ENCODE results near the gene AOPEP.

AOPEP gene

DNA sequence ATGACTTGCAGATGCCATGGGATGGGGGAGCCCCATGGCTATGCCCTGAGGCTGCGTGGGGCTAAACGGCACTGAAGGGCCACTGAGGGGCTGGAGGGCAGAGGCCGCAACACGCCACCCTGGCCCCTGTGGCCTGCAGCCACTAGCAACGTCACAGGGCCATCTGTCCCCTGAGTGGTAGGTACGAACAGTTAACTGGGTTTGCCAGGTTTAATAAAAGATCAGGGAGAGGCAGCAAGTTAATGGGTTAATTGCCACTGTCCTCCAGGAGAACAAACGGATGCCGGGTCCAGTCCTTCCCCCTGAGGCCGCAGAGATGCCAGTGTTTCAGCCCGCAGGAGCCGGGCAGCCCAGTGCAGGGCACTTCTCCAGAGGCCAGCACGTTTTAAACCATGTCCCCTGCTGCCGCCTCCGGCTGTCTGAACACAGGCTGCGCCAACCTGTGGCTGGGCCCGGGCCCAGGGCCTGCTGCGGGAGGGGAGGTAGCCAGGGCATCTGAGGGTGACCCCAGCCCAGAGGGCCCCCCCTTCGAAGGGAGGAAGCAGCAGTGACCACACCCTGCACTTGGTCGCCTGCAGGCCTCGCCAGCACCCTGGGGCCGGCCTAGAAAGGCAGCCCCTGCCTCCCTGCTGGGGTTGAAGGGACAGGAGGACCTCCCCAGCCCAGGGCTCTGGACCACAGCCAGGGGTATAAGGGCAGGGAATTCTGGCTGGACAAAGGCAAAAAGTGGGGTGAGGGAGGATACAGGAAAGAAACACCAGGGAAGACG, 363.7 kb downstream of the AOPEP start:
- no peak for DNase-seq

DNA sequence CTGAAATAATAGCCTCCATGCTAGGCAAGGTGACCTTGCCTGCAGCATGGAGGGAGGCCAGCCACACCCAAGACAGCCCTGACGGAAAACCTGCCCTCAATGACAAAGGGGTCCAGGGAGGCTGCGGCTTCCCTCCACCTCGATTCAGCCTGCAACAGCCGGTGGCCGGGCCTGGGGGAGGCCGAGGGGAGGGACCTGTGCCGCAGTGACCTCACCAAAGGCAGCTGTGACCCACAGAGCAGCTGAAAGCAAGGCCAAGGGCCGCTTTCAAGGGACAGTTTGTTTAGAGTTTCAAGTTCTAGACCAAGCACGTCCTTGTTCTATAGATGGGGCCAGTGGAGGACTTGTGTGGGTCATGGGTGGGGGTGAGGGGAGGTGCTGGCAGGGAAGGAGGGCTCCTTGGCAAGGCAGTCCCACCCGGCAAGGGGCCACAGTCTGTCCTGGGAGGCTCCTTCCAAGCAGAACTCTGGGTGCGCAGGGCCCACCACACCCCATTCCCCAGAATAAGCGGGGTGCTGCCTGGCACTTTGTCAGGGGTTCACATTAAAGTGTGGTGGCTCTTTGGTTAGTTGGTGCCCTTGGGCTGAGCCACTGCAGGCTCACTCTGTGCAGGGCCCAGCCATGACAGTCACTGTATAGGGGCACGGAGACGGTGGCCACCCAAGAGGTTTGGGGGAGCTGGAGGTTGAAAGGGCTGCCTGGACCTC, 364.5 kb downstream of the AOPEP start:
- DNase-seq = no peak

- DNase-seq = no peak
These were observed 365.2 kb downstream of the AOPEP start for GRCh38 chr9:95091601-95092261.

DNA sequence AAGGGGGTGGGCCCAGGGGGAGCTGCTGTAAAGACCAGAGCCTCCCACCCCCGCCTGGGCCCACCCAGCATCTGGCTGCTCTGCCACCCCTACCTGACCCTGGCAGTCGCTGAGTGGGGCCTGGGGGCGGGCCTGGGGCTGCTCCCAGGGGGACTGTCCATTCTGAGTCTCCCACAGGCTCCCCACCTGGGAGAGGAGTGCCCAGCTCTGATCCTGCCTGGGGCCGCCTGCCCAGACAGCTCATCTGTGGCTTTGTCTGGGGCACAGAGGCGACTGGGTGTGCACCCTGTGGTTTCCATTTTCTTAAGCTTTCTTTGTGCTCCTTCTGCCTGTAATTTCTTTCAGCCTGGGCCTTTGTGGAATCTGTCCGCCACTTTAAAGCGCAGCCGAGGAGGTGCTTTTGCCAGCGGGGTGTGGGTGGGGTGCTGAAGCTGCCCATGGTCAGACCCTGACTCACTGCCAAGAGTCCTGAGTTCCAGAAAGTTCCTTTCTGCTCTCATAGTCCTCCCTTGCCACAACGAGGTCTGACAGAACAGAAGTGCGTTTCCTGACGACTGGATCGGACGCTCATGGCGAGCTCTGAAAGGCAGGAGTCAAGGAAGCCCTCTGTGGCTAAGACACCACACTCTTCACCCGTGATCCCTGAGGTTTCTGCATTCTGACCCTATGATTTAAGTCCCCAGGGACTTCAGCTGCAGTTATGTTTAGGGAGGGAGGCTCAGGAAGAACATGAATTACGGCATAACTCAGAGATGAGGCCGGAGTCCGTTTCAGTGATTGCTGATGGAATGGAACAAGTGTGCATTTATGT, 366.0 kb downstream of the AOPEP start:
- no peak for DNase-seq

GRCh38 chr9:95093586-95093985, 367.1 kb downstream of the AOPEP start:
- DNase-seq = no peak

DNA sequence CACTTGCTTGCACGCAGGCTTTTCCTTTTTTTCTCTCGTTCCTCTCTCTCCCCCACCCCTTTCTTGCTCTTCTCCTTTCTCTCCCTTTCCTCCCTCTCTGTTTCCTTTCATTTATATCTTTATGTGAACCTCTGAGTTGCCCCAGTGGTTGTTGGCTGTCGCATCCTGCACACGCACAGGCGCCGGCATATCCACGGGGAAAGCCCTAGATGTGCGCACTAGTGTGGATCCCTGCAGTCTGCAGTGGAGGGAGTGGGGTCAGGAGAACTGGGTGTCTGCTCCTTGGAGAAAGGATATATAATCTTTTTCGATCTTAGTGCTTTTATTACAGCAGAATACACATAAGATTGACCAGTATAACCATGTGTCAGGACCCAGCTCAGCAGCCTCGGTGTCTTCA, 367.5 kb downstream of the AOPEP start:
- DNase-seq = no peak

DNA sequence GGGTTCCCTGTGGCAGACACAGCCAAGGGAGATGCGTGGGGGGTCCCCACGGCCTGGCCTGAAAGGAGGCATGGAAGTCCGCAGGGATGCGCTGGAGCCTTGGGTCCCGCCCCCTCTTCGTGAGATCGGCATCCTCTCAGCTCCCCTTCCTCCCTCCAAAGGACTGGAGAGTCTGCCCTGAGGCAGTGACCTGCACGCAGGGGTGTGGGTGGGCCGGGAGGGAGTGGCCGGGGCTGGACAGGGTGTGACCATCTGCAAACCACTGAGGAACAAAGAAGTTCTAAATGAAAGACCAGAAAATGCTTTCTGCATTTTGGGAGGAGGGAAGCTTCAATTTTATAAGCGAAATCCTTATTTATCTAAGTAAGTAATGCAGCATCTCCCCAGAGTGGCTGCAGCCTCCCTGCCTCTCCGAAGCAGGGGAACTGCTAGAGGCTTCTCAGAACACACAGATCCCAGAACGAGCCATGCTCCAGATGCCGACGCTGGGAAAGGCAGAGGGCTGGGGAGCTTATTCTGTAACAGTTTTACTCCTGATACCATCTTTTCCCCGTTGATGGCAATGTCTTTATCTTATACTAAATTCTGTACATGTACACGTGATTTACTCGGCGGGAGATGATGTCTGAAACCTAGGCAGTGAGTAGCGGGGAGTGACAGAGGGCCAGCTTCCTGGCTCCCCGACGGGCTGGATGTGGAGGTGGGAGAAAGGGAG, 369.3 kb downstream of the AOPEP start:
- no peak for DNase-seq

DNA sequence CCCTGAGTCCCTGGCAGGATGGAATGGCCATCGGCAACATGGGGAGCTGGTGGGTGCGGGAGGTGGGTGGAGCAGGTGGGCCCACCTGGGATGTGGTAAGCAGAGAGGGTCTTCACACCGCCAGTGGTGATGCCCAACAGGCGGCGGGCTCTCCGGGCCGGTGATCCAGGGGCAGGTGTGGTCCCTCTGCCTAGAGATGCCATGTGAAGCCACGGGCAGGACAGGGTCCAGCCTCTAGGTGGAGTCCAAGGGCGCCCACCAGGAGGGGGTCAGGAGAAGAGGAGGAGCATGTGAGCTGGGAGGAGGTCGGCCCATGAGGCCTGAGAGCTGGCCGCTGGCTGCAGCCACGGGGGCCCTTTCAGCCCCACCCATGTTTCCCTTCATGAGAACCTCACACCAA, 369.9 kb downstream of the AOPEP start:
- no peak for DNase-seq

DNA sequence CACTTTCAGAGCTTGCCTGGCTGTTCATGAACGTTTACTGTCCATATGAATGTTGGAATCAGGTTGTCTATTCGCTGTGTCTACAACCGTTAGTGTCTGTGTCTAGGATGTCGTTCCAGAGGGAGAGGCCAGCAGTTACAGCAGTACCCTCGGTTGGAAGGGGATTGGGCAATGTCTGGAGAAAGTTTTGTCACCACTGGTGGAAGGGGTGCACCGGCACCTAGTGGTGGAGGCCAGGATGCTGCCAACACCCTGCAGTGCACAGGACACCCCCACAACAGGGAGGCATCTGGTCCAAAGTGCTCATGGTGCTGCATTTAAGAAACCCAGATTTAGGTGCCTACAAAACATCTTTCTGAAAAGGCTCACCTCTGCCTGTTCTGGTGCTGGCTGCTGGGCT, 370.3 kb downstream of the AOPEP start:
- DNase-seq = no peak

GRCh38 chr9:95097279-95097678, 370.8 kb downstream of the AOPEP start:
- DNase-seq = no peak

GRCh38 chr9:95098391-95098921, 372.0 kb downstream of the AOPEP start:
- no peak for DNase-seq

DNA sequence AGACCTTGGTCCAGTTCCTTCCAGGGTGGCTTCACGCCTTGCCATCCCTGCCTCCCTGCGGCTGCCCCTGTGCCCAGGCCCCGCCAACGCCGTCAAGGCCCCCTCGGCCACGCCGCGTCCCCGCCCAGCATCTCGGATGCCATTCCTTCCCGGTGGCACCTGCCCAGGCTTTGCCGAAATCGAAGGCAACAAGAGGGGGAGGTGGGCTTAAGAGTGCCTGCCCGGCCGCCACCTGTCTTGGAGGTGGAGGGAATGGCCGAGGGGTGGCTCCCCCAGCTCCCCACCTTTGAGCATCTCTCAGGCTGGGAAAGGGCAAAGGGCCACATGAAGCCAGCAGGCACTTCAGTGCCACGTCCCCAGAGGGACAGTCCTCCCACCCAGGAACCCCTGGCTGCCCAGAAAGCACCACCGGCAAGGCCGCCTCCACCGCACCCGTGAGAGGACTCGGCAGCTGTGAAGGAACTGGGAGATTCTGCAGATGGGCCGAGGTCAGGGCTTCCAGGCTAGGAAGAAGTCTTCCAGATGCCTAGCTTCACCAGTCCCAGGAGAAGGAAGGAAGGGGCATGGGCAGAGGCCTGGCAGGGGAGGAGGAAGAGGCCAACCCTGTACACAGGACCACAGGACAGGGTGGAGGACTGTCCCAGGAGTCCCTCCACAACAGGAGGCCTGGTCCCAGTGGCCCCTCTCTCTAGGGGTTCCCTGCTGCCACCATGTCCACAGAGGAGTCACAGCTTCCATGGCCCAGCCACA, 373.0 kb downstream of the AOPEP start:
- DNase-seq = no peak

GRCh38 chr9:95100071-95100627, 373.6 kb downstream of the AOPEP start:
- DNase-seq = no peak

GRCh38 chr9:95101326-95101725, 374.8 kb downstream of the AOPEP start:
- DNase-seq = no peak

DNA sequence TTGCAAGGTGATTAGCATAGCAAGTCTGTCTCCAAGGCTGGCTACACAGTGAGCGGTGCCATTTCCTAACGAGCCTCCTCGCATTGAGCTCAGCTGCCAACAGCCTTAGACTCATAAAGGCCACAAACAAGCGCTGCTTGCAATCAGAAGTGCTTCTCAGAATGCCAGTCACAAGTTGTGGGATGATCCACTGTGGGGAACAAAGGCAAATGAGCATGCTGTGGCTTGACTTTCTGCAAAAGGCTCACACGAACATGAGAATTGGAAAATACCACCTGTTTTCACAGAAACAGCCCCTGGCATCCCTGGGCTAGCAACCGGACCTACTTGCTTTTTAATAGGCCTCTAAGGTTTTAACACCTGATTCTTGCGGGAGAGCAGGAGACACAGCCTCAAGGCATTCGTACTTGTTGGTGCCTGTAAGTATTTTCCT, 375.5 kb downstream of the AOPEP start:
- DNase-seq = no peak

GRCh38 chr9:95102572-95102971, 376.1 kb downstream of the AOPEP start:
- DNase-seq = no peak

DNA sequence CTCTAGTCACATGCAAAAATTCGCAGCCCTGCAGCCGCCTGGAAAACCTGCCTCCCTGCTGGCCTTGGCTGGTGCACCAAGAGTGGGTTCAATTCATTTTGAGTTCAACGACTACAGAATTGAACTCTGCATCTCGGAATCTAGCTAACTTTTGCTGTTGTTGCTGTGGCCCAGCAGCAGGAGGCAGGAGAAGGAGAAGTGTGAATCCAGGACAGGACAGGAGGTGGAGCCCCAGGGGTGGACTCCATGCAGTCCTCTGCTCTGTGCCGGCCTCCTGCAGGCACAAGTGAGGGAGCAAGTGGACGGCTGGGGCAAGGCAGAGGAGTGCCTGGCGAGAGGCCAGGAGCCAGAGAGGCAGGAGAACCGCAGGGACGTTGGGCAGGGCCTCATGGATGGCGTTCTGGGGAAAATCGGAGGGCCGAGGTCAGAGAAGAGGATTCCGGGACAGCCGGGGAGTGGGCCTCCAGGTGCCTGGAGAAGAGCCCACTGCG, 376.8 kb downstream of the AOPEP start:
- no peak for DNase-seq

DNA sequence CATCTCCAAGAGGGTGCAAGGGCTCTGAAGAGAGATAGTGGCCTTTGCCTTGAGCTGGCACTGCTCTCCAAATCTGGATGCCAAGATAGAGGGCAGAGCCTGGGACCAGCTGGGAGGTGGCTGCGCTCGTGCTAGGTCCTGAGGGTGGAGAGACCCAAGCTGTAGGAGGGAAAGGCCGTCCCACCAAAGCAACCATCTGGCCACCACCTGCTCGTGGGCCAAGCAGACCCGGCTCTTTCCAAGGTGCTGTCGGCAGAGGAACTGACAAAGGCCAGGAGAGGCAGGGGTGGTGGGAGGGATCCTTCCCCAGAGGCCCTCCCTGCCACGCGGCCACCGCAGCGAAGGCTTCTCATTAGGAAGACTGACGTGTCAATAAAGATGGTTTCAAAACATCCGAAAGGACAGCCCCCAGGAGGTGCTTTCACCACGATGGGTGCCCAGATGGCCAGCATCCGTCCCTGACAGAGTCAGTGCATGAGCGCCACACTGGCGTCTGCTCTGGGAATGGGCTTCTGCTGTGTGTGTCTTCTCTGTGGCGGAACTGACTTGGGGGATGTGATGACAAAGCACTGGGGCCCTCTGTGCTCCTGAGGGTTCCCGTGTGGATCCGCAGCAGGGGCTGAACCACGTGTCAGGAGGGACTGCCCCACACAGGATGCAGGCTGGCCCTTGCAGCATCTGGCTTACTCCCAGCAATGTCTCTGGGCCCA, 377.5 kb downstream of the AOPEP start:
- no peak for DNase-seq

DNA sequence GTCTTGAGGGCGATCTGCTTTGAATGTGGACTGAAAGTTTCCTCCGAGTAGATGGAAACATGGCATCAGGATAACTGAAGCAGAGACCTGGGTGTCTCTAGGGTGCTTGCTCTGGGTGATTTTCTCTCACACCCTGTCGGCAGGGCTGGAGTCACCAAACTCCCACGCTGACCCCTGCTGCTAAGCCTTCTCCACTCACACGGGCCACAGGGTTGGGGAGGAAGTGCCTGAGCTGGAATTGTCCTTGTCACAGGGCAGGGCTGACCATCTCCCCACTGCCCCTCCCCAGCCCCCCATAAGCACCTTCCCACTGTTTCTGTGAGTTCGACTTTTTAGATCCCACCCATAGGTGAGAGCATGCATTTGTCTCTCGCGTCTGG, 378.1 kb downstream of the AOPEP start:
- no peak for DNase-seq

GRCh38 chr9:95104980-95105379, 378.5 kb downstream of the AOPEP start:
- DNase-seq = no peak
